Adipocyte (in vitro differentiated cells): ENCODE measurements around the gene CDR2L.
"Not testable (repeated sequence)": the region's sequence is repeated elsewhere in the genome, so short reads cannot be mapped to it uniquely, and the experiment has no call there.

Experiments
- DNase-seq: peaks from one replicate; pipeline ENCODE4 v3.0.0-alpha.2; 2015; ENCODE audit warnings: low read depth
- H3K27me3 ChIP-seq: replicated peaks from 2 replicates; pipeline ENCODE4 v1.7.0; 2013; ENCODE audit warnings: mild to moderate bottlenecking, low read length, moderate library complexity; ENCODE audit not compliant: control insufficient read depth, insufficient read depth
- H3K36me3 ChIP-seq: 2 replicates; pipeline ENCODE4 v1.7.0; 2013; ENCODE audit warnings: low read length, mild to moderate bottlenecking, moderate library complexity; ENCODE audit not compliant: control insufficient read depth, insufficient read depth, severe bottlenecking
- H3K4me1 ChIP-seq: 2 replicates; pipeline ENCODE4 v1.7.0; 2013; ENCODE audit warnings: mild to moderate bottlenecking, low read length, moderate library complexity; ENCODE audit not compliant: control insufficient read depth, insufficient read depth
- H3K4me3 ChIP-seq: 2 replicates; pipeline ENCODE4 v1.7.0; 2013; ENCODE audit warnings: mild to moderate bottlenecking, low read length, moderate library complexity
- H3K9ac ChIP-seq: 2 replicates; pipeline ENCODE4 v1.7.0; 2013; ENCODE audit warnings: mild to moderate bottlenecking, low read length, moderate library complexity
- H3K9me3 ChIP-seq: 2 replicates; pipeline ENCODE4 v1.7.0; 2013; ENCODE audit warnings: mild to moderate bottlenecking, low read length, moderate library complexity; ENCODE audit not compliant: control insufficient read depth

The CDR2L gene

DNA sequence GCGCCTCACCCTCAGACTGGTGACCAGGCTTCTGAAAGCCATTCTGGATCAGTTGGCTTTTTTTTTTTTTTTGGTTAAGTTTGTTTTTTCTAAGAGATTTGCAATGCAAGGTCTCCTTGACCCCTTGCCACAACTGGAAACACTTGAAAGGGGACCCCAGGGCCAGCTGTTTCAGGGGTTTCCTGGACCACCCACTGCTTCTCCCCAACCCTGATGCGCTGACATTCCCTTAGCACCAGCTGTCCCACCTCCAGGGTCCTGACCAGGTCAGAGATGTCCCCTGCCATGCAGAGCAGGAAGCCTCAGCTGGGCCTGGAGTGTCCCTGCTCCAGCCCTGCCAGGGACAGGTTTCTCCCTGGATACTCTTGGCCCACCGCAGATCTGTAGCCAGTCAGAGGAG, 16.9 kb downstream of the CDR2L start:
- H3K4me1 ChIP-seq: no peaks in the 10 kb centered on the region
- DNase-seq: no peak
- no peak overlapping the region for H3K4me3 ChIP-seq
- H3K9ac ChIP-seq: no peak overlapping the region
- H3K36me3 ChIP-seq: peaks cover 35% of the 10 kb centered on the region
- H3K27me3 ChIP-seq: no peaks in the 10 kb centered on the region
- H3K9me3 ChIP-seq: no peaks in the 10 kb centered on the region

DNA sequence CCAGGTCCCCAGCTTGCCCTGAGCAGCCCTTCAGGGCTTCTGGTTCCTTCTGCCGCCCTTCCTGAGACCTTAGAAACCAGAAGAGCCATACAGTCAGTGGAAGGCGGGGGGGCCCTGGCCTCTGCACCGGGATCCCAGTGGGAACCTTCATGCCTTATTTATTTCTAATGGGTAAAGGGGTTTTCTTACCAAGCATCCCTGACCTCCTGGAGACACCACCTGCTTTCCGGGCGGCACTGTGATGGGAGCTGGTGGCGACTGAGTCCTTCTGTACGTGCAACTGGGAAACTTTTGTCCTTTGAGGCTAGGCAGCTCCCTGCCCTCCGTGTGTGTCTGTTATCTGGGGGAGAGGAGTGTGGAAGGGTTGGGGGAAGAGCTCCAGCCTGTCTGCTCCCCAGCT, 17.9 kb downstream of the CDR2L start:
- no peak for DNase-seq
- H3K27me3 ChIP-seq: no peaks in the 10 kb centered on the region
- no peaks in the 10 kb centered on the region for H3K9me3 ChIP-seq

DNA sequence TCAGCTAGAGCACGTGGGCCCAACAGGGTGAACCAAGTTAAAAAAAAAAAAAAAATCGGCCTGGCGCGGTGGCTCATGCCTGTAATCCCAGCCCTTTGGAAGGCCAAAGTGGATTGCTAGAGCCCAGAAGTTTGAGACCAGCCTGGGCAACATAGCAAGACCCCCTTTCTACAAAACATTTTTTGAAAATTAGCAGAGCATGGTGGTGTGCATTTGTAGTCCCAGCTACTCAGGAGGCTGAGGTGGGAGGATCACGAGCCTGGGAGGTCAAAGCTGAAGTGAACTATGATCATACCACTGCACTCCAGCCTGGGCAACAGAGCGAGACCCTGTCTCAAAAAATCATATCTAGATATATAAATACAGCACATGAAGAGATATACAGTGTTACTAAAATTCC, 18.7 kb downstream of the CDR2L start:
- H3K4me3 ChIP-seq, H3K9ac ChIP-seq, H3K4me1 ChIP-seq, H3K27me3 ChIP-seq, DNase-seq, H3K9me3 ChIP-seq: not testable (repeated sequence)
- peaks cover 26% of the 10 kb centered on the region for H3K36me3 ChIP-seq

More for the DNA sequence above, 17.9 kb downstream of the CDR2L start:
- Histone ChIP-seq H3K4me1 (no peaks in the 10 kb centered on the region), H3K36me3 (peaks cover 30% of the 10 kb centered on the region), H3K4me3 (no peak overlapping the region), H3K9ac (no peak overlapping the region)

DNA sequence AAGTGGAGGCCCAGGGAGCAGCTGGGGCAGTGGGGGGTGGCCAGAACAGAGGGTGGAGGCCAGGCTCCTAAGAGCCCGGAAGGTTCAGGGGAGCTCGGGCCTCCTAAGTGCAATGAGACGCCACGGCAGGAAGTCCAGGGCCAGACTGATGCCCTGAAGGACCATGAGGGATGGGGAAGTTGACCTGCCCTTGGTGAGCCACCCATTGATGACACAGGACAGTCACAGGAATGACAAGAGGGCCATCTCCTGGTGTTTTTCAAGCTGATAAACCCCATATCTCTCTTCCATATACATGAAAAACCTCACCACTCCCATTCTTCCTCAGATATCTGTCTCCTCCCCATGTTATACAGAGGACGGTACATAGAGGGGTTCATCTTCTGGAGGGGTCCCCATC, 19.2 kb downstream of the CDR2L start:
- no peak for DNase-seq
- no peak overlapping the region for H3K9ac ChIP-seq
- H3K36me3 ChIP-seq: peaks cover 20% of the 10 kb centered on the region
- peaks cover 4% of the 10 kb centered on the region for H3K4me1 ChIP-seq
- no peaks in the 10 kb centered on the region for H3K27me3 ChIP-seq
- H3K4me3 ChIP-seq: no peak overlapping the region
- H3K9me3 ChIP-seq: no peaks in the 10 kb centered on the region

DNA sequence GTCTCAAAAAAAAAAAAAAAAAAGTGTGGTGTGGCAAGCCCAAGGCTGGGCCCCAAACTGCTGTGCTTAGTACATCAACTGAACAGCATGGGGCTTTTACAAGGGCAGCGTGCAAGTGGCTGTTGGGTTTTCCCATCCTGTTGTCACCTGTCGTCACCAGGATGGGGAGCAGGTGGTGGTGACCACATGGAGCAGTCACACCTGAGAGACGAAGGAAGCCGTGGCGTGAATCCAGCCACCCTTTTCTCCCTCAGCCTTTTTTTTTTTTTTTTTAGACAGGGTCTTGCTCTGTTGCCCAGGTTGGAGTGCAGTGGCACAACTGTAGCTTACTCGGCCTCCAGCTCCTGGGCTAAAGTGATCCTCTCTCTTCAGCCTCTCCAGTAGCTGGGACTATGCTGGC, 20.9 kb downstream of the CDR2L start:
- Histone ChIP-seq H3K4me1 (peaks cover 13% of the 10 kb centered on the region), H3K9ac (no peak overlapping the region), H3K27me3 (no peaks in the 10 kb centered on the region), H3K9me3 (no peaks in the 10 kb centered on the region), H3K36me3 (peaks cover 3% of the 10 kb centered on the region), H3K4me3 (no peak overlapping the region)
- DNase-seq: no peak

DNA sequence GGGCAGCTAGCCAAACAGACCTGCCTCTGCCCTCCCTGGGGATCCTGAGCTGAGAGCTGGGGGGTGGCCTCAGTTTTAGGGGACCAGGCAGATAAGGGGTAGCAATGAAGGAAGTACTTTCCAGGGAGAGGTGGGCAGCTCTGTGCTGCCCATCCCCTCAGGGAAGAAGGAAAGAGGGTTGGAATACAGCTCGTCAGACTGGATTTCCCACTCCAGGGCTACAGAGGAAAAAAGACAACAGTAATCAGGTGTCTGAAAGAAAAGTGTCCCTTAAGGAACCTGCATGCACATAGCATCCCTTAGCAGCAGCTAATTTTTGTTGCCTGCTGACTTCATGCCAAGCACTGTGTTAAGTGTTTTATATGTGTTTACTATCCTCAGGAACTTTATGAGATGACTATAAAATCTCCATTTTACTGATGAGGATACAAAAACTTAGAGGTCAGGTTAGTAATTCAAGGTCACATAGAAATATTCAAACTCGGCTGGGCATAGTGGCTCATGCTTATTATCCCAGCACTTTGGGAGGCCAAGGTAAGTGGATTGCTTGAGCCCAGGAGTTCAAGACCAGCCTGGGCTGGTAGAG, 21.8 kb downstream of the CDR2L start:
- Histone ChIP-seq H3K9me3 (no peaks in the 10 kb centered on the region), H3K9ac (no peak overlapping the region), H3K4me1 (peaks cover 19% of the 10 kb centered on the region), H3K36me3 (no peaks in the 10 kb centered on the region), H3K27me3 (no peaks in the 10 kb centered on the region), H3K4me3 (no peak overlapping the region)
- DNase-seq: no peak

DNA sequence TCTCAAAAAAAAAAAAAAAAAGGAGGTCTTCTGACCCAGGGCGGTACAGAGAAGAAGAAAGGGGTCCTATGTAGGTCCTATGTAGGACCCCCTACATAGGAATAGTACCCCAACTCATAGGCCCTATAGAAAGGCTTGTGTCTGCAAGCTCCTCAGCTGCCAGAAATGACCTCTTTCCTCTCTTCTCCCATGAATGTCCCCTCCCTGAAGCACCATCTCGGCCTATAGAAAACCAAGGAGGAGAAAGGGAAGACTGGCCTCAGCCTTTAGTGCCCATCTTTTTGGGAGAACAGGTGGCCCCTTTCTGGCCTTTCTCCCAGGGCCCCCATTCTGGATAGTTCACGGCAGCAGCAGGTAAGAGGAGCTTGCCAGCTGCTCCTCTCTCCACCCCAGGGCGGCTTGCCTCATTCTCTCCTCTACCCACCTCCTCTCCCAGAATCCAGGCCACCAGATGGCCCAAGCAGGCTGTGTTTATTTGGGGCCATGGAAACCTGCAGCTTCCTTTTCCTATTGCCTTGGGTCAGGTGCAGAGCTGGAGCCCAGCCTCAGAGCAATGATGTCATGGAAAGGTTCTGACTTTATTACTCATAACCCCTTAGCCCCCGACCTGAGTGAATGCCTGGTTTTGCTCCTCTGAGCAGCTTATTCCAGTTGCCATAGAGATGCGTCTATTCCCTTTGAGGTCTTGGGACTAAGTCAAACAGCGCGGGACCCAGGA, 23.4 kb downstream of the CDR2L start:
- peak overlapping the region; percentile 91 for H3K4me3 ChIP-seq
- no peaks in the 10 kb centered on the region for H3K36me3 ChIP-seq

DNA sequence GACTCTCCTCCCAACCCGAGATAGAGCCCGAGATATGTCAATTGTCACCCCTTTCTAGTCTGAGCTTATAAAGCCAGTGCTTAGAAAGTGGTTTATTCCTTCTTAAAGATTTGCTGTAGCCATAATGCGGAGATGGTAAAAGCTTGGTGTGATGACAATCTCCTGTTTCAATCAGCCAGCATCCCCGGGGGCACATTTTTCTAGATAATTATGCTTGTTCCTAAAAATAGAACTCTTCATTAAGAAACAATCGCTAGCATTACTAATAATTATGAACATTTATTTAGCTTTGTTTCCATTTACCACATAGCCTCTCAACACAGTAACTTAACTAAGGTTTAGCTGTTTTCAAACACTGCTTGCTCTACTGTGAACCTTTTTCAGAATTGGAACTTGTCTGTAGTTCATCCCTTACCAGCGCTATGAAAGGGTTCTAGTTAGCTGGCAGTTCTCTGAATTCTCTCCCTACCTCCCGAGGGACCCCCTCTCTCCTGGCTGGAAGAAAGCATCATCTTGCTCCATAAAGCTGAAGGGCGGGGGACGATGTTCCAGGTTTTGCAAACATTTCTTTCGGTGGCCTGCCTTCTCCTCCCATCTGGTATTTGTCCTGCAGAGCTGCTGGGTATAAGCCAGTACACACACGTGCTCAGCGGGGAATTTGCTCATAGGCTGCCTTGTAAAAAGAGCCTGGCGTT, 24.1 kb downstream of the CDR2L start:
- H3K27me3 ChIP-seq: no peaks in the 10 kb centered on the region
- peaks cover 19% of the 10 kb centered on the region for H3K4me1 ChIP-seq
- peak overlapping the region; percentile 91 for H3K4me3 ChIP-seq
- no peaks in the 10 kb centered on the region for H3K9me3 ChIP-seq
- peak; percentile 63 for DNase-seq
- no peaks in the 10 kb centered on the region for H3K36me3 ChIP-seq
- H3K9ac ChIP-seq: peak overlapping the region; percentile 92

More for the DNA sequence above, 23.4 kb downstream of the CDR2L start:
- Histone ChIP-seq H3K27me3 (no peaks in the 10 kb centered on the region), H3K4me1 (peaks cover 19% of the 10 kb centered on the region), H3K9me3 (no peaks in the 10 kb centered on the region), H3K9ac (peak overlapping the region; percentile 92)
- DNase-seq: no peak

DNA sequence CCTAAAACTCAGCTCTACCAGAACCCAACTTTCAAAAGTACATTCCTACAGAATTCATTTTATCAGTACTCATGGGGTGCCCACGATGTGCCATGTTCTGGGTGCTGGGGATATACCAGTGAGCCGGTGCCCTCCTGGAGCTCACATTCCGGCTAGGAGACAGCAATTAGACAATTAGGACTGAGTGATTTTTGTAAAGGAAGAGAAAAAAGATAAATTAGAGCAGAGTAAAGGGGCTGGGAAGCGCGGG, 24.6 kb downstream of the CDR2L start:
- Histone ChIP-seq H3K9me3 (no peaks in the 10 kb centered on the region), H3K27me3 (no peaks in the 10 kb centered on the region), H3K36me3 (no peaks in the 10 kb centered on the region), H3K4me1 (peaks cover 19% of the 10 kb centered on the region), H3K4me3 (peak overlapping the region; percentile 91), H3K9ac (peak overlapping the region; percentile 92)
- DNase-seq: no peak

DNA sequence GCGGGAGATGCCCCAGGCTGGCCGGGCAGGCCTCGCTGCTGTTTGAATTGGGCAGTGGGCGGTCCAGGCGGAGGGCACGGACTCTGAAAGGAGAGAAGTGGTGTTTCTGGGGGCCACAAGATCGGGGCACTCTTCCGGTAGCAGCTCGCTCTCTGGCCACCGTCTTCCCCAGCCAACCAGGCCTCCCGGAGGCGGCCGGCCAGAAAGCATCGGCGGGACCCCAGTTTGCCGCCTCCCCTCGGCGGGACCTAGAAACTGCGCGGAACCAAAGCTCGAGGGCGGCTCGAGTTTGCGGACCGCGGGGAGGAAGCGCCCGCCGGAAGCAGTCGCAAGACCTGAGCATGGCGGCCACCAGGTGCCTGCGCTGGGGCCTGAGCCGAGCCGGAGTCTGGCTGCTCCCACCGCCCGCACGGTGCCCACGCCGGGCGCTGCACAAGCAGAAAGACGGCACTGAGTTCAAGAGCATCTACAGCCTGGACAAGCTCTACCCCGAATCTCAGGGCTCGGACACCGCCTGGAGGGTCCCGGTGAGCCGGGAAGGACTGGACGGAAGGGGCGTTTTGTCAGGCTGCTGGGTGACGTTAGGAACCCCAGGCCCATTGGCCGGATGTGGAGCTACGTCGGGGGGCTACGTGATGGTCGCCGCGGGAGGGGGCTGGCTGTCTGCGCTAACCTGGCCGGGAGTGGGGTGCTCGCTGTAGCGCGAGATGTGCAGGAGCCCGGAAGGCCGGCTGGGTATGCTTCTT, 25.1 kb downstream of the CDR2L start, which contains the start of gene MRPL58:
Gene MRPL58, plus strand, starts transcription at position 325 of the 746 bp plus-strand sequence. Its CDS starts 17 bp downstream, at position 342.
- peak; percentile 96 for DNase-seq

DNA sequence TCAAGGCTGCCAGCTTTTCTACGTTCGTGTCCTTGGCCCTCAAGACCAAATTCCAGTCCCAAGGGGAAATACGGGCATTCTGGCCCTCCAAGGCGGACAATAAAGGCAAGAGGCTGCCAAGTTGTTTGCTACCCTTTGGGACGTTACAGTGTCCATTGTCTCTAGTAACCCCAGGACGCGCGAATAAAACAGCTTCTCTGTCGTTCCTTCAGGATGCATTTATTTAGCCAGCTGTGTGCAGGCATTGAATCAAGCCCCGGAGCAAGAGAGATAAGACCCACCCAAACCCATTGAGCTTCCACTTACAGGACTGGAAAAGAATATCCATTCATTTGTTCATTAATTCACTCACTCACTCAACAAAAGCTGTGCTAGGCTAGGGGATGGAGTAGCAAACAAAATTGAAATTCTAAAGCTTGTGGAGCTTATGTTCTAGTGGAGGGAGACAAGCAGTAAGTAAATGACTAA, 25.7 kb downstream of the CDR2L start:
- Histone ChIP-seq H3K9ac (peak overlapping the region; percentile 92), H3K36me3 (peaks cover 3% of the 10 kb centered on the region), H3K27me3 (no peaks in the 10 kb centered on the region), H3K4me1 (peaks cover 19% of the 10 kb centered on the region), H3K4me3 (peak overlapping the region; percentile 91), H3K9me3 (no peaks in the 10 kb centered on the region)
- no peak for DNase-seq

More for the DNA sequence above, 25.1 kb downstream of the CDR2L start, which contains the start of gene MRPL58:
- Histone ChIP-seq H3K36me3 (no peaks in the 10 kb centered on the region), H3K27me3 (no peaks in the 10 kb centered on the region), H3K9ac (peak within 1 kb of the TSS; percentile 92), H3K9me3 (no peaks in the 10 kb centered on the region), H3K4me3 (peak within 1 kb of the TSS; percentile 91), H3K4me1 (peaks cover 19% of the 10 kb centered on the region)
